ENCODE data around the gene CLSTN1. TPM values are rescaled to one million over a fixed set of nuclear protein-coding genes. Genes with fewer than 3 reads are reported as not detected.

CLSTN1 gene
- total and polyA plus RNA-seq, 2 of the 8 experiments (the other 6 are each of a cell fraction or from before 2014, with no cell fraction given), result 34.2 to 97.4 TPM

DNA sequence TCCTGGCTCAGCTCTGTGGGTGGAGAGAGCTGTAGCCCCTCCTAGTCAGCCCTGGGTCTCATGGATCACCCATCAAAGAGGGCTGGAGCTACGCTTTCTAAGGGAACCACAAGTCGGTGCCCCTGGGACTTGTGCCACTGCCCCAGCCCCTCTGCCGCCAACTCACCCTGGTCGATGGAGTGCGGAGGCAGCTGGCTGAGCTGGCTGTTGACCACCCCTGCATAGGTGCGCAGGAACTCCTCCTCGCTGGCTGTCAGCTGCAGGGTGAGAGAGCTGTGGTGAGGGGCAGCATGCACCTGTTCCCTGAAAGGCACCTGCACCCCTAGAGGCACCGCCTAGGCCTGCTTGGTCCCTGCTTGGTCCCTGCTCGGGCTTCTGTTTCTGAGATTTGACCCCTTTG, 47.3 kb upstream of the CLSTN1 start (continued):
- TF ChIP-seq SIX5 (IDR thresholded peaks at IDR 0.05; ENCODE audit: low read depth, low read length) (no peak), CTBP2 (IDR thresholded peaks at IDR 0.05; ENCODE audit: borderline replicate concordance, insufficient read depth, insufficient read length, low read length) (no peak), EZH2 (IDR thresholded peaks at IDR 0.05; ENCODE audit: low read depth, low read length, severe bottlenecking) (no peak), FOSL1 (IDR thresholded peaks at IDR 0.05; ENCODE audit: insufficient read depth, low read depth, low read length) (no peak), EGR1 (IDR thresholded peaks at IDR 0.05; ENCODE audit: borderline replicate concordance, low read depth, low read length) (no peak), JUND (IDR thresholded peaks at IDR 0.05; ENCODE audit: low read length) (no peak)
- TF ChIP-seq, protein P1, sequence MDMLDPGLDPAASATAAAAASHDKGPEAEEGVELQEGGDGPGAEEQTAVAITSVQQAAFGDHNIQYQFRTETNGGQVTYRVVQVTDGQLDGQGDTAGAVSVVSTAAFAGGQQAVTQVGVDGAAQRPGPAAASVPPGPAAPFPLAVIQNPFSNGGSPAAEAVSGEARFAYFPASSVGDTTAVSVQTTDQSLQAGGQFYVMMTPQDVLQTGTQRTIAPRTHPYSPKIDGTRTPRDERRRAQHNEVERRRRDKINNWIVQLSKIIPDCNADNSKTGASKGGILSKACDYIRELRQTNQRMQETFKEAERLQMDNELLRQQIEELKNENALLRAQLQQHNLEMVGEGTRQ (IDR thresholded peaks at IDR 0.05; ENCODE audit: low read length), result no peak

Measured in H1 (cell line).